ENCODE data around the gene HOXC5. TPM values are rescaled to one million over a fixed set of nuclear protein-coding genes. Genes with fewer than 3 reads are reported as not detected.
"Not testable (repeated sequence)": the region's sequence is repeated elsewhere in the genome, so short reads cannot be mapped to it uniquely, and the experiment has no call there.

Gene HOXC5
- total RNA-seq, 1 donor from 2014 or later, result not detected

DNA sequence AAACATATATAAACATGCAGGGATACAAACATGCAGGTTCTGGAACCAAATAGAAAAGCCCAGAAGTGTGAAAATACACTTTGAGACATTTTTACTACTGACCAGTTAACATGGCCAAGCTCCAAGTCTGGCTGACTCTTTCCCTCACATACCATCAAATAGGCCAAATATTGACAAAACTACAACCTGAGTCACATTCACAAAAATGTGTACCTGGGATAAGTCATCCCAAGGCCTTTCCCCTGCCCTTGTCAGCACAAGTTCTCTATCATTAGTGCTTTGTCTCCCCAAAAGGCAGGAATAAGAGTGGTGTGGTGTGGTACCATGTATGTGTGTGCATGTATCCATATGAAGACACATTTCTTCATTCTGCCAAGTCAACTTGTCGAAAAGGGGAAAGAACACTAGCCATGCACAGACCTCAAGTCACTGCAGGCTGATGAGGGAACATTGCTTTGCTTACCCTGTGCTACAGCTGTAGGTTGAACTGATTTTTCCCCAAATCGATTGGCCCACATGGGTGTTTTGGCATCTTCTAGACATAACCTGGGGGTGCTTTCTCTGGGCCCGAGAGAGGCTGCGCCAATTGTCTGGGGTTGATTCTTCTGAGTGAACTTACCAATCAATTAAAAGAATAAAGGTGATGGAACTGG is 35.7 kb downstream of the HOXC5 start:
- no peak for TF ChIP-seq CTCF (IDR thresholded peaks at IDR 0.05)
- Mint-ChIP-seq H3K36me3 (ENCODE audit: unreplicated experiment) (no peaks in the 10 kb centered on the region), H3K27me3 (ENCODE audit: unreplicated experiment) (peaks cover 42% of the 10 kb centered on the region), H3K4me1 (ENCODE audit: unreplicated experiment) (no peaks in the 10 kb centered on the region), H3K27ac (ENCODE audit: unreplicated experiment) (no peak overlapping the region), H3K4me3 (ENCODE audit: unreplicated experiment) (no peak overlapping the region), H3K9me3 (ENCODE audit: unreplicated experiment) (no peaks in the 10 kb centered on the region)
- DNase-seq (ENCODE audit: extremely low spot score, unreplicated experiment), result no peak

DNA sequence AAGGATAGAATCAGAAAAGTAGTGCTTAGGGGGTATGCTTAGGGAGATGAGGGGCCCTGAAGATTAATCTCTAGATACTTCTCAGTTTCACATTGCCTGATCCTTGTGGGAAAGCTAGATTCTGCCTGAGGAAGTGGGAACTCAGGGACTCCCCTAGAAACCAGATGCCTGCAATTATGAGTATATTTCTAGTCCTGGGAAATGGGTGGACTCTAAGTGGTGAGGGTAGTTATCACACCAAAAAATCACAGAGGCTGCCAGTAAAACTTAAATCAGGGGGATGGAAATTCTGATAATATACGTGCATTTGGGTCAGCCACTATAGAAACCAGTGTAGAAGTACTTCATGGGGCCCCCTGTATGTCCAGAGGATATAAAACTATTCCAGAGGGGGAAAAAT is 39.1 kb downstream of the HOXC5 start:
- H3K4me1 Mint-ChIP-seq (ENCODE audit: unreplicated experiment), result no peaks in the 10 kb centered on the region
- H3K27me3 Mint-ChIP-seq (ENCODE audit: unreplicated experiment), result peaks cover 45% of the 10 kb centered on the region
- no peak overlapping the region for H3K27ac Mint-ChIP-seq (ENCODE audit: unreplicated experiment)
- no peak for TF ChIP-seq CTCF (IDR thresholded peaks at IDR 0.05)
- H3K9me3 Mint-ChIP-seq (ENCODE audit: unreplicated experiment), result no peaks in the 10 kb centered on the region
- no peak for DNase-seq (ENCODE audit: extremely low spot score, unreplicated experiment)
- H3K4me3 Mint-ChIP-seq (ENCODE audit: unreplicated experiment), result no peak overlapping the region
- no peaks in the 10 kb centered on the region for H3K36me3 Mint-ChIP-seq (ENCODE audit: unreplicated experiment)

DNA sequence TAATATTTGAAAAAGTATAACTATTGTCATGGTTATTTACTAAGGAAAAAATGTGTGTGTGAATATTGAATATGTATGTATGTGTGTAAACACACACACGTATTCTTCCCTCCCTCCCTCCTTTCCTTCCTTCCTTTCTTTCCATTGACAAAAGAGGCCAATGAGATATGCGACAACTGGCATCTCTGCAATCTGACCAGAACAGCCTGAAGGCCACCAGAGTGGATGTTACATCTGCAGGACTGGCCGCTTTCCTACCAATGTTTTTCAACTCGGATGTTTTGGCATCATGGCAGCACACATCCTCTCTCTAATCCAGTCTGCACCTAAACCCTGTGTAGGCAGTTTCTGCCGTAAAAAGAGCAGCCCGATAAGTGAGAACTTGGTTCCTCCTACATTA is 41.5 kb downstream of the HOXC5 start:
- Mint-ChIP-seq H3K4me1 (ENCODE audit: unreplicated experiment) (no peaks in the 10 kb centered on the region), H3K27ac (ENCODE audit: unreplicated experiment) (no peak overlapping the region), H3K36me3 (ENCODE audit: unreplicated experiment) (no peaks in the 10 kb centered on the region), H3K4me3 (ENCODE audit: unreplicated experiment) (no peak overlapping the region), H3K27me3 (ENCODE audit: unreplicated experiment) (peaks cover 48% of the 10 kb centered on the region), H3K9me3 (ENCODE audit: unreplicated experiment) (no peaks in the 10 kb centered on the region)
- DNase-seq (ENCODE audit: extremely low spot score, unreplicated experiment), result no peak
- TF ChIP-seq CTCF (IDR thresholded peaks at IDR 0.05), result no peak

GRCh38 chr12:54075409-54075808 is 42.6 kb downstream of the HOXC5 start:
- no peak for TF ChIP-seq CTCF (IDR thresholded peaks at IDR 0.05)
- H3K27ac Mint-ChIP-seq (ENCODE audit: unreplicated experiment), result no peak overlapping the region
- H3K4me3 Mint-ChIP-seq (ENCODE audit: unreplicated experiment), result no peak overlapping the region
- no peaks in the 10 kb centered on the region for H3K4me1 Mint-ChIP-seq (ENCODE audit: unreplicated experiment)
- no peaks in the 10 kb centered on the region for H3K9me3 Mint-ChIP-seq (ENCODE audit: unreplicated experiment)
- H3K27me3 Mint-ChIP-seq (ENCODE audit: unreplicated experiment), result peaks cover 52% of the 10 kb centered on the region
- no peaks in the 10 kb centered on the region for H3K36me3 Mint-ChIP-seq (ENCODE audit: unreplicated experiment)
- DNase-seq (ENCODE audit: extremely low spot score, unreplicated experiment), result no peak

DNA sequence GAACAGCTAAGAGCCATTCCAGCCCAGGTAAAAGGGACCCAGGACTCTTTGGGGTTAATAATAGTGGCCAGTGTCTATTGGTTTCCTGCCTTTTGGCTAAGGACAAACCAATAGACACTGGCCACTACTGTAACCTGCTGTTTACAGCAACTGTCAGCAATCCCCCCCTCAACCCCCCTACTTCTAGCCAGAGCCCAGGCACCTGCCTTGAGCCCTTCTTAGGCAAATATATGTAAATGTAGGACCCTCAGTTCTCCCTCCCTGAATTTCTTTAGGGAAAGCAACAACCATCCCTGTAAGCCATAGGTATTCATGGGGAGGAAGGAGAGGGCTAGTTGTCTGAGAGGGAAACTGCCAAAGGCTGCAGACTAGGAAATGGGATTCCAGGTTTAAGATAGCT is 43.1 kb downstream of the HOXC5 start:
- DNase-seq (ENCODE audit: extremely low spot score, unreplicated experiment), result no peak
- Mint-ChIP-seq H3K36me3 (ENCODE audit: unreplicated experiment) (no peaks in the 10 kb centered on the region), H3K27me3 (ENCODE audit: unreplicated experiment) (peaks cover 54% of the 10 kb centered on the region)

DNA sequence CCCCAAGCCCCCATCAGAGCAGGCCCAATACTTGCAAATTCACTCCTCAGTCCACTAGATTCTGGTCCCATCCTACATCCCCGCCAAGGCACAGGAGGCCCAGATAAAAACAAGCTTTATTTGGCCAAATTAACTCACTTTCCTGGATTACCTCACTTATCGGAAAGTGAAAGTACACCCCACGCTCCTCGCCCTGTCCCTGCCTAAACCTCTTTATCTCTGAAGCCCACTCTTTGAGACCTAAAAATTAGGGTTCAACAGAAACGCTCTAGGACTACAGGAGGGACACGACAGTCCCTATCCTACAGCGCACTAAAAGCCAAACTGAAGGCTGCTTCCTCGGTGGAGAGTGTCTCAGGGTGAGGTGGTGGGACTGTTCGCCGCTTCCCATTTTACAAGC is 45.0 kb downstream of the HOXC5 start:
- not testable (repeated sequence) for H3K4me3 Mint-ChIP-seq (ENCODE audit: unreplicated experiment); H3K27ac Mint-ChIP-seq (ENCODE audit: unreplicated experiment); H3K9me3 Mint-ChIP-seq (ENCODE audit: unreplicated experiment); H3K4me1 Mint-ChIP-seq (ENCODE audit: unreplicated experiment); DNase-seq (ENCODE audit: extremely low spot score, unreplicated experiment); H3K36me3 Mint-ChIP-seq (ENCODE audit: unreplicated experiment)
- peaks cover 62% of the 10 kb centered on the region for H3K27me3 Mint-ChIP-seq (ENCODE audit: unreplicated experiment)

More for the DNA sequence above, 43.1 kb downstream of the HOXC5 start:
- Mint-ChIP-seq H3K4me3 (ENCODE audit: unreplicated experiment) (no peak overlapping the region), H3K9me3 (ENCODE audit: unreplicated experiment) (no peaks in the 10 kb centered on the region), H3K27ac (ENCODE audit: unreplicated experiment) (no peak overlapping the region), H3K4me1 (ENCODE audit: unreplicated experiment) (no peaks in the 10 kb centered on the region)
- no peak for TF ChIP-seq CTCF (IDR thresholded peaks at IDR 0.05)

GRCh38 chr12:54079115-54079514 is 46.3 kb downstream of the HOXC5 start:
- H3K27me3 Mint-ChIP-seq (ENCODE audit: unreplicated experiment), result peaks cover 74% of the 10 kb centered on the region
- H3K4me1 Mint-ChIP-seq (ENCODE audit: unreplicated experiment); H3K4me3 Mint-ChIP-seq (ENCODE audit: unreplicated experiment); DNase-seq (ENCODE audit: extremely low spot score, unreplicated experiment); H3K27ac Mint-ChIP-seq (ENCODE audit: unreplicated experiment); H3K9me3 Mint-ChIP-seq (ENCODE audit: unreplicated experiment); H3K36me3 Mint-ChIP-seq (ENCODE audit: unreplicated experiment): not testable (repeated sequence)
